C4-2B (cell line): ENCODE data around the gene DGKG.

Source experiments
- H3K27ac ChIP-seq: fragments of 450-650 bp; 2 replicates; pipeline ENCODE4 v1.5.1; 2017
- CTCF ChIP-seq: fragments of 450-650 bp; conservative IDR thresholded peaks from 2 replicates; pipeline ENCODE4 v1.5.1; 2017; ENCODE audit warnings: mild to moderate bottlenecking
- ZFX ChIP-seq: fragments of 450-650 bp; IDR thresholded peaks from 2 replicates; pipeline ENCODE4 v1.6.1; 2017

DGKG gene

GRCh38 chr3:186284661-186285060 lies 77.4 kb downstream of the DGKG start:
- TF ChIP-seq ZFX = no peak
- TF ChIP-seq CTCF = no peak
- no peak overlapping the region for H3K27ac ChIP-seq

GRCh38 chr3:186284349-186284652 lies 77.7 kb downstream of the DGKG start:
- H3K27ac ChIP-seq = no peak overlapping the region
- TF ChIP-seq CTCF (no peak), ZFX (no peak)

- no peak overlapping the region for H3K27ac ChIP-seq
- TF ChIP-seq ZFX = no peak
- no peak for TF ChIP-seq CTCF
Observed at GRCh38 chr3:186283651-186284348, 78.2 kb downstream of the DGKG start.

- no peak overlapping the region for H3K27ac ChIP-seq
- TF ChIP-seq CTCF (no peak), ZFX (no peak)
Observed at GRCh38 chr3:186283096-186283495, 78.9 kb downstream of the DGKG start.

GRCh38 chr3:186281176-186281575 lies 80.9 kb downstream of the DGKG start:
- no peak overlapping the region for H3K27ac ChIP-seq
- no peak for TF ChIP-seq ZFX
- TF ChIP-seq CTCF = no peak

- no peak overlapping the region for H3K27ac ChIP-seq
- TF ChIP-seq CTCF = no peak
- TF ChIP-seq ZFX = no peak
Observed at GRCh38 chr3:186280737-186281136, 81.3 kb downstream of the DGKG start.

GRCh38 chr3:186277268-186277909 lies 84.6 kb downstream of the DGKG start:
- H3K27ac ChIP-seq = no peak overlapping the region
- TF ChIP-seq ZFX (no peak), CTCF (peak; percentile 48)
